HCT116 (cell line): ENCODE results near the gene ZBTB17. TPM values are rescaled to one million over a fixed set of nuclear protein-coding genes. Genes with fewer than 3 reads are reported as not detected.

ENCODE experiments used
- ATAC-seq: fragments of 200-7000 bp; cut with Tn5 transposase; 2 replicates; pipeline ENCODE4 v1.9.1; 2020; ENCODE audit warnings: mild to moderate bottlenecking, moderate library complexity
- BruUV-seq: library from RNA; stranded (reverse); fragments of 400-500 nt; replicated peaks from 2 replicates; lab custom pipeline; 2021; lab: Mats Ljungman, UMichigan
- CTCF ChIA-PET: fragments of 300-600 bp; sonication (Branson Sonifier 250); formaldehyde crosslinking; loops from one replicate; lab custom pipeline; 2021; ENCODE audit warnings: antibody characterized with exemption; lab: Charles Lee
- POLR2A ChIA-PET: fragments of 300-600, 350-600 bp; sonication (Branson Sonifier 250); formaldehyde crosslinking; loops from one replicate; lab custom pipeline; 2021; ENCODE audit warnings: antibody characterized with exemption; lab: Charles Lee
- RAD21 ChIA-PET, 2 experiments: fragments of 300-600 bp; sonication (Branson Sonifier 250); formaldehyde crosslinking; loops; one replicate each; lab custom pipeline; 2023; ENCODE audit warnings: low total read pairs in 2 of 2; ENCODE audit not compliant: uncharacterized antibody in 2 of 2, unreplicated experiment in 2 of 2, low non-redundant PET in 1 of 2; lab: Charles Lee
- DNase-seq: peaks from one replicate; pipeline ENCODE4 v3.0.0-alpha.2; 2010; ENCODE audit warnings: low read depth, low spot score
- H2AFZ ChIP-seq: fragments of 200-600 bp; shearing (Covaris generic), sonication (generic); 2 replicates; pipeline ENCODE4 v1.6.1; 2017; ENCODE audit warnings: low read depth, mixed run types, mixed read lengths, antibody characterized with exemption, low read length; ENCODE audit not compliant: poor library complexity, severe bottlenecking
- H3K27ac ChIP-seq: 2 replicates; pipeline ENCODE4 v1.5.1; 2012; ENCODE audit warnings: low read depth, low read length
- H3K27me3 ChIP-seq: fragments of 200-600 bp; sonication (generic); 2 replicates; pipeline ENCODE4 v1.6.1; 2016; ENCODE audit warnings: mixed run types, low read length, mixed read lengths; ENCODE audit not compliant: insufficient read depth
- H3K36me3 ChIP-seq, 2 experiments: fragments of 200-500 bp in 1 of 2; fragments of 200-600 bp in 1 of 2; sonication (Bioruptor generic) in 1 of 2; sonication (generic) in 1 of 2; 2 replicates each; pipeline versions ENCODE4 v1.5.1 to v1.6.1; 2014 to 2016; ENCODE audit warnings: low read length in 2 of 2, inconsistent platforms in 1 of 2, mixed read lengths in 1 of 2, mixed run types in 1 of 2; ENCODE audit not compliant: insufficient read depth in 2 of 2, control insufficient read depth in 1 of 2
- H3K4me1 ChIP-seq, 2 experiments: fragments of 200-600 bp in 1 of 2; sonication (generic) in 1 of 2; 2 replicates each; pipeline versions ENCODE4 v1.5.1 to v1.6.1; 2012 to 2017; ENCODE audit warnings: low read length in 2 of 2, inconsistent platforms in 1 of 2, mild to moderate bottlenecking in 1 of 2, mixed read lengths in 1 of 2, mixed run types in 1 of 2, moderate library complexity in 1 of 2; ENCODE audit not compliant: insufficient read depth in 2 of 2, control insufficient read depth in 1 of 2
- H3K4me2 ChIP-seq: fragments of 200-600 bp; sonication (generic); 2 replicates; pipeline ENCODE4 v1.6.1; 2017; ENCODE audit warnings: mixed run types, low read length, mixed read lengths
- H3K4me3 ChIP-seq, 2 experiments: fragments of 200-600 bp in 1 of 2; sonication (generic) in 1 of 2; replicated peaks in 1 of 2; 2 replicates each; pipeline ENCODE4 v1.5.1; 2011 to 2016; ENCODE audit warnings: low read length in 2 of 2, control low read depth in 1 of 2, low read depth in 1 of 2, mild to moderate bottlenecking in 1 of 2, mixed read lengths in 1 of 2, mixed run types in 1 of 2
- H3K79me2 ChIP-seq: fragments of 200-600 bp; sonication (generic); 2 replicates; pipeline ENCODE4 v1.6.1; 2017; ENCODE audit warnings: mild to moderate bottlenecking, mixed run types, low read length, moderate library complexity, mixed read lengths; ENCODE audit not compliant: insufficient read depth
- H3K9ac ChIP-seq: fragments of 200-600 bp; sonication (generic); 2 replicates; pipeline ENCODE4 v1.6.1; 2016; ENCODE audit warnings: low read length, mixed read lengths
- H3K9me2 ChIP-seq: fragments of 200-600 bp; sonication (generic), shearing (Covaris generic); 2 replicates; pipeline ENCODE4 v1.6.1; 2017; ENCODE audit warnings: mixed run types, mild to moderate bottlenecking, moderate library complexity; ENCODE audit not compliant: insufficient read depth
- H3K9me3 ChIP-seq, 2 experiments: fragments of 200-500 bp in 1 of 2; fragments of 200-600 bp in 1 of 2; sonication (Bioruptor generic) in 1 of 2; sonication (generic) in 1 of 2; 2 replicates each; pipeline ENCODE4 v1.6.1; 2014 to 2017; ENCODE audit warnings: low read length in 2 of 2, mixed read lengths in 2 of 2, inconsistent platforms in 1 of 2, low read depth in 1 of 2, mild to moderate bottlenecking in 1 of 2, mixed run types in 1 of 2, moderate library complexity in 1 of 2; ENCODE audit not compliant: control insufficient read depth in 1 of 2, insufficient read depth in 1 of 2
- H4K20me1 ChIP-seq: fragments of 200-600 bp; sonication (generic), shearing (Covaris generic); 2 replicates; pipeline ENCODE4 v1.6.1; 2017; ENCODE audit warnings: mixed run types, mild to moderate bottlenecking, moderate library complexity; ENCODE audit not compliant: insufficient read depth
- CTCF ChIP-seq, 3 experiments: fragments of 200-600 bp in 1 of 3; sonication (generic) in 1 of 3; IDR thresholded peaks in 2 of 3; conservative IDR thresholded peaks in 1 of 3; 2 replicates each; pipeline ENCODE4 v1.5.1; 2012 to 2017; ENCODE audit warnings: low read depth in 2 of 3, low read length in 2 of 3, antibody characterized with exemption in 1 of 3, borderline replicate concordance in 1 of 3, control low read depth in 1 of 3, mild to moderate bottlenecking in 1 of 3, mixed read lengths in 1 of 3, mixed run types in 1 of 3, moderate library complexity in 1 of 3; ENCODE audit not compliant: insufficient read depth in 1 of 3
- EGR1 ChIP-seq: IDR thresholded peaks from 2 replicates; pipeline ENCODE4 v1.6.1; 2012; ENCODE audit warnings: low read depth
- SIN3A ChIP-seq: IDR thresholded peaks from 2 replicates; pipeline ENCODE4 v1.6.1; 2012; ENCODE audit warnings: low read depth
- ZBTB33 ChIP-seq: IDR thresholded peaks from 2 replicates; pipeline ENCODE4 v1.6.1; 2011; ENCODE audit warnings: mild to moderate bottlenecking, low read length, moderate library complexity; ENCODE audit not compliant: insufficient replicate concordance; ENCODE audit errors: extremely low read depth
- ZFX ChIP-seq: fragments of 450-650 bp; IDR thresholded peaks from 2 replicates; pipeline ENCODE4 v1.6.1; 2017
- intact Hi-C: fragments of 100-400 bp; cut with micrococcal nuclease; formaldehyde crosslinking; loops from 2 replicates; pipeline ENCODE4 v1.10.0; 2022
- total RNA-seq: library from RNA; stranded (reverse); gene quantifications from one replicate; pipeline ENCODE4 v1.2.1, GENCODE V29; 2021; ENCODE audit not compliant: unreplicated experiment

ZBTB17 gene
- total RNA-seq, 1 experiment from 2014 or later: 31.6 TPM

- intact Hi-C loops: no loop called here
- Histone ChIP-seq H3K9me3 (no peaks in the 10 kb centered on the region), H3K4me3 (peak overlapping the region; percentile 81), H4K20me1 (no peaks in the 10 kb centered on the region), H3K9me2 (no peaks in the 10 kb centered on the region), H3K4me2 (peak overlapping the region; percentile 97), H3K79me2 (peaks cover 22% of the 10 kb centered on the region), H3K36me3 (peaks cover 2 to 3% of the 10 kb centered on the region in 2 experiments; a peak in 1 of 4 replicates), H3K9ac (peak overlapping the region; percentile 75), H3K27me3 (no peaks in the 10 kb centered on the region), H2AFZ (no peak overlapping the region), H3K4me1 (peaks cover 8 to 16% of the 10 kb centered on the region in 2 experiments; a peak in 3 of 4 replicates), H3K27ac (peak overlapping the region; percentile 61)
- DNase-seq: no peak
- CTCF ChIA-PET: interaction anchor here (1.3 to 2.2 kb wide), 3 partner anchors 20 to 180 kb away, joined by 4 to 6 read pairs (median 4); no protein-coding TSS in a partner anchor
- RAD21 ChIA-PET: no interaction called here
- POLR2A ChIA-PET: interaction anchor here (1.0 kb wide), 1 partner anchor 128 kb away, joined by 3 read pairs; the partner anchor contains the start of gene SPEN
- ATAC-seq: peak; percentile 86
- BruUV-seq: no TSS peak
- no peak for TF ChIP-seq ZBTB33
- TF ChIP-seq SIN3A: 0 out of 2 replicates have a peak, but pooled peaks have one; percentile 17
- TF ChIP-seq CTCF (IDR thresholded peaks at IDR 0.05 in 2 of 3, conservative IDR thresholded peaks at IDR 0.05 in 1 of 3; ENCODE audit: borderline replicate concordance in 1 of 3, insufficient read depth in 1 of 3, low read depth in 2 of 3, low read length in 2 of 3): peak in 1 of 3 experiments; percentile 17; a peak in 1 of 6 replicates
- peak; percentile 87 for TF ChIP-seq EGR1
- TF ChIP-seq ZFX: peak; percentile 41; the same call in 1 of the 2 replicates
Observed at GRCh38 chr1:15975358-15975804, 520 bp downstream of the ZBTB17 start.
